Jurkat, Clone E6-1 (cell line): ENCODE data around the gene ZNF506.
A peak's percentile ranks its signal among the peaks of the same experiment; 100 is the strongest.
"Not testable (repeated sequence)": the region's sequence is repeated elsewhere in the genome, so short reads cannot be mapped to it uniquely, and the experiment has no call there.

Source experiments
- DNase-seq: peaks from one replicate; pipeline ENCODE4 v3.0.0-alpha.2; 2011; ENCODE audit warnings: low read depth, low spot score
- H3K4me3 ChIP-seq: 2 replicates; pipeline ENCODE4 v1.5.1; 2011; ENCODE audit warnings: mild to moderate bottlenecking, low read length, control low read depth, moderate library complexity

The ZNF506 gene

DNA sequence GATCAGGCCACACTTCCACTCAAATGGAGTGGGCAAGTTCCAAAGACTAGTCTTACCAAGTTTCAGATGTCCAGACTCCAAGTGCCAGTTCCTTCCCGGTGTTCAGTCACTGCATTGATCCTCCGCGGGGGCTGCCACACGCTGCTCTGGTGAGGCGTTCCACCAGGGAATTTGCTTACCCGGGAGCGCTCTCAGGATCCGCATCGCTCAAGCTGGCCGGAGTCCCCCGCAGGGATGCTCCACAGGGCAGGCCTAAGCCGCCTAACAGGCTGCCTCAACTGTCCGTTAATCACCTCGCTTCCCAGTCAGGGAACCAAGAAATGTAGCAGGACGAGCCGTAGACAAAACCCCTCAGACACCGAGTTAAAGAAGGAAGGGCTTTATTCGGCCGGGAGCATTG is 36.1 kb downstream of the ZNF506 start:
- not testable (repeated sequence) for DNase-seq, H3K4me3 ChIP-seq

DNA sequence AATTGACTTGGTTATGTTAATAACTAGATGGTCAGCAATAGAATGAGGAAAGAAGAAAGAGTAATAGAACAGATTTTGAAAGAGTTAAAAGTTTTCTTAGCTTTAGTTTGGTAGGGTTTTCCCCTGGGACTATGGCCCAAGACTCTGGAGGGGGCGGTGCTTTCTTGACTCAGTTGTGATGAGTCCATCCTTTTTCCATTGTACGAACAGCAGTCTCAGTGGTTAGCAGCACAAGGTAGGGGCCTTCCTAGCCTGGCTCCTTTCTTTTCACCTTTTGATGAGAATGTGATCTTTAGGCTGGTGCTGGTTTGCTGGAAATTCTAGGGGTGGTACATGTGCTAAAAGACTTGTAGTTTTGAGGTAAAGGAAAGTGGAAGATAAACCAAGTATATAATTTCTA is 38.8 kb downstream of the ZNF506 start:
- H3K4me3 ChIP-seq: no peak overlapping the region
- DNase-seq: no peak

DNA sequence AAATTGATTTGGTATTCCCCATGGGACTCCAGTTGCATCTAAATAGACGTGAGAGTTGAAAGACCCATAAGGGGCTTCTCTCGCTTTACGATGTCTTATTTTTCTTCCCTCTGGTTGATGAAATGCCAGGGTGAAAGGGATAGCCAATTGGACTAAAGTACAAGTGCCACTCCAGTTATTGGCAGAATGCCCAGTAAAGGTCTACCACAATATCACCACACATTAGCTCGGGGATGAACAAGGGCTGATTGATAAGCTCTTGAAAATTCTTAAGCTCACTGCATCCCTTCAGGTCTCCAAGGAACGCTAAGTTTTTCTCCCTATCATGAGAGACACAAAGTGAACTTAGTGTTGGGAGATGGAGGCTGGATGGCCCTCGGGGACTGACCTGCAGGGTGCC is 39.8 kb downstream of the ZNF506 start:
- DNase-seq, H3K4me3 ChIP-seq: not testable (repeated sequence)

- no peak overlapping the region for H3K4me3 ChIP-seq
- no peak for DNase-seq
Measured at GRCh38 chr19:19778666-19779065, 42.9 kb downstream of the ZNF506 start.

- H3K4me3 ChIP-seq: peak overlapping the region; percentile 97; the same call in 1 of the 2 replicates
- DNase-seq: no peak
Measured at GRCh38 chr19:19777692-19778091, 43.9 kb downstream of the ZNF506 start.

DNA sequence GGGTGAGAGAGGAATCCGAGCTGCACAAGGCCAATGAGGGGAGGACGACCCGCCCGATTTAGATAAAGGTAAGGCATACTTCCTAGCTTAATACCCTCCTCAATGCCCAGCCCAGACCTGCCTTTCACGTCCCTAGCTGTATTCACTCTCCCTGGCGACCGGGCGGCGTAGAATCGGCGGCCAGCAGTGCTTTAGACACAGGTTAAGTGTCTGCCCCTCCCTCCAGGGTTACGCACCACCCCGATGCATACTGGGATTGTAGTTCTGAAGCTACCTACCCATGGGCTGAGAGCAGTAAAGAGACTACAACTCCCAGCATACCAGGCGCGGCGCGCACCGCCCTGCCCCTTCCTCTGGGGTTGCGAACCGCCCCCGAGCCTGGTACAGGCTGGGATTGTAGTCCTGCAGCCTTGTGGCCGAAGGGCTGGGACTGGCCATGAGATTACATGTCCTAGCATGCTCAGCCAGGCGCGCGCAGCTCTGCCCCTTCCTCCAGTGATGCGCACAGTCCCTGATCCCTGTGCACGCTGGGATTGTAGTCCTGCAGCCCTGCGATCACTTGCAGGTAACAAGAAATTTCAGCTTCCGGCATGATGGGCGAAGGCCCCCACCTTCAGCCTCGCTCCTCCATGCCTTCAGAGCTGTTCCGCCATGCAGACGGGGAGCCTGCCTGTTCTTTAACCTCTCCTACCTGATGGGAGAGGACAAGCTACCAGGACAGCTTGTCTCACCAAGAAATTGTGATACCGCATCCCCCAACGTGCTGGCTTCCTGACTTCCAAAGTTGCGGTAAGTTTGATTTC is 45.1 kb downstream of the ZNF506 start:
- peak; percentile 89 for DNase-seq
- H3K4me3 ChIP-seq: peak overlapping the region; percentile 97

DNA sequence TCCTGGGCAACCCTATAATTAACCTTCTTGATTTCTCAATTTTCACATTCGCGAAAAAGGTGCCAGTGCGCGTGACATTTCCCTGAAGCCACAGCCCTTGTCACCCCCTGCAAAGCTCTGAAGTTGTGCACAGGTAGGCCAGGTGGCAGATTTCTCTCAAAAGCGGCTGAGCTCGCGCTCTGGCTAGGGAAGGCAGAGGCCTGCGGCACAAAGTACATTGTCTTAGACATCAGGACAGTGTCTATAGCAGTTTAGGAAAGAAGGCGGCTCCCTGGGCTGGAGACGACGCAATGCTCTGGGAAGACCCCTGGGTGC is 45.7 kb downstream of the ZNF506 start:
- no peak for DNase-seq
- H3K4me3 ChIP-seq: peak overlapping the region; percentile 97

- peak; percentile 48 for DNase-seq
- H3K4me3 ChIP-seq: no peak overlapping the region
Measured at GRCh38 chr19:19774354-19775033, 47.1 kb downstream of the ZNF506 start.

- not testable (repeated sequence) for DNase-seq, H3K4me3 ChIP-seq
Measured at GRCh38 chr19:19771963-19772362, 49.6 kb downstream of the ZNF506 start.

GRCh38 chr19:19769971-19770370 is 51.6 kb downstream of the ZNF506 start:
- not testable (repeated sequence) for DNase-seq, H3K4me3 ChIP-seq

GRCh38 chr19:19758164-19758563 is 63.4 kb downstream of the ZNF506 start:
- no peak overlapping the region for H3K4me3 ChIP-seq
- no peak for DNase-seq

GRCh38 chr19:19752760-19753403 is 68.7 kb downstream of the ZNF506 start:
- no peak for DNase-seq
- H3K4me3 ChIP-seq: no peak overlapping the region

DNA sequence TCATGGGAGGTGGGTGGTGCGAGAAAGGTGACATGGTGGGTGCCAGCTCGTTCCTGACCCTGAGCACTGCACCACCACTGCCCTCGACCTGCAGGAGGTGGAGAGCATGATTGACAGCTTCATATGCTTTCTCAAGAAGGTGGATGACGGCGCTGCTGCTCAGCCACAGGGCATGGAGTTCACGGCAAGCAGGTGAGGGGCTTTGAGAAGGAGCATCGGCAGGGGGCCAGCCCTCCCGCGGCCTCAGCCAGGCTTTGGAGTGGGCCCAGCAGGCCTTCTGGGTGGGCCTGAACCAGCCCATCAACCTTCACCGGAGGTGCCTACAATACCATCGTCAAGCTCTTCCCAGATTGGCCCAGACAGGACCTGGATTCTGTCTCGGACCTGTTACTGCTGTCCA is 69.7 kb downstream of the ZNF506 start:
- H3K4me3 ChIP-seq: no peak overlapping the region
- DNase-seq: no peak

DNA sequence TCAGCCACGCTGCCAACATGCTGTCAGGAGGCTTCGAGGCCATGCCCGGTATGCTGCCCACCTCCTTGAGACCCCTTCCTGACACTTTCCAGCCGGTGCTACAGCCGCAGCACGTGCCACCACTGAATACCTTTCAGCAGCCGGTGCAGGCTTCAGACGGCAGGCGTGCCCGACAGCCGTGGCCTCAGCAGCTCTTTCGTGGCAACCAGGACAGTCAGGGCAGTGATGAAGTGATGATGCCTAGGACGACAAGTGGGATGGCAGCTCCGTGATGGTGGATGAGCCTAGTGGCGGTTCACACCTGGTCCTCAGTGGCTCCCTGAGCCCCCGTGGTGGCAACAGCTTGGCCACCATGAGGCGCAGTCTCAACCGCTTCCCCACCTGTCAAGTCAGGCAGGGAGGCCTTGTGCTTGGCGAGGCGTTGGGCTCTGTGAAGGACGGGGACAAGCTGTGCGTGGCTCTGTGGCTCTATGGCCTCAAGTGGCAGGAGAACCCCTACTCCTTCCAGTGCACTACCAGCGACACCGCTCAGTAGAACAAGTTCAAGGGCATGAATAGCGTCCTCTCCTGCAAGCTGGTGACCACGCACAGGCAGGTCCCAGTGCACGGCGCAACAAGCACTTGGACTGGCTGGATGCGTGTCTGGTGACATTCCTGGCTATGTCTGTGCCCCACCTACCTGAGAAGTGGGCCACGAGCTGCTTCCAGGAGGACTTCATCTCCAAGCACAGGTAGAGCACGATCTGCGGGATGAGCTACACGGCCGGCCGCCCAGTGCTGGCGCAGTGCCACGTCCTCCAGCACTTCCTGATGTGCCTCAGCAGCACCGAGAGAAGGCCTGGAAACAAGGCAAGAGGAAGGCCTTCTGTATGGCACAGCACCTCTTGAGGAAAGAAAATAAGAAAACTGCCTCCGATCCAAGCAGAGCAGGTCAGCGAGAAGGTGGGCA is 70.4 kb downstream of the ZNF506 start:
- DNase-seq: no peak
- no peak overlapping the region for H3K4me3 ChIP-seq

GRCh38 chr19:19749908-19750841 is 71.4 kb downstream of the ZNF506 start:
- DNase-seq: no peak
- H3K4me3 ChIP-seq: no peak overlapping the region

DNA sequence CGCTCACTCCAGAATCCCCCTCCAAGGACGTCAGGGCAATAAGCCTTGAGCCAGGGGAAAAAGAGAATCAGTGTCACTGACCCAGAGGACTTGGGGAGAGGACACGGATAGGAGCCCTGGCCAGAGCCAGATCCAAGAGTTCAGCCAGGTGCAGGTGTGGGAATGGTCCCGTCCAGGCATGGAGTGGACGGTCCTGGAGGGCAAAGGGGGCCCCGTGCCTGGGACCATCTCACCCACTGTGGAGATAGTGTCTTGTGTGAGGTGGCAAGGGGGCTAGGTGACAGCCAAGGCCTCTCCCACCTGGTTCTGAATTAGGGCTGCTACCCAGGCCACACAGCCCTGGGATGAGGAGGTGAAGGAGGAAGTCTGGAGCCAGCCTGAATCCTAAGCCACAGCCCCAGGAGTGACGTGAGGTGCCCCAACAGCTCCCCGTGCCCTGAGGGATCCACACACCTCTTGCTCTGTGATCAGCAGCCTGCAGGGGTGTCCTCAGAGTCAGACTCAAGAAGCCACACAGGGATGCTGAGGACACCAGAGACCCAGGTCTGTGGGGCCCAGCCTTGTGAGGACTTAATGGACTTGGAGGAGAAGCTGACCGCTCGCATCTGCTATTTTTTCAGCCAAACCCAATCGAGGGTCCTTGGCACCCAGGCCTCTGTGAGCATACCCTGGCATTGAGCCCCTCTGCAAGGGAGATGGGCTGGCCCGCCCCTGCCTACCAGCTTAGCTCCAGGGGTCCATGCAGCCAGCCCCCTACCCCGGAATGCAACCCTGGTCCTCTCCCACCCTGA is 72.2 kb downstream of the ZNF506 start:
- no peak for DNase-seq
- H3K4me3 ChIP-seq: no peak overlapping the region

- no peak for DNase-seq
- H3K4me3 ChIP-seq: no peak overlapping the region
Measured at GRCh38 chr19:19748249-19748938, 73.2 kb downstream of the ZNF506 start.
